Neural progenitor cell (in vitro differentiated cells): Measurements from ENCODE around the gene SLC22A5. TPM values are rescaled to one million over a fixed set of nuclear protein-coding genes. Genes with fewer than 3 reads are reported as not detected.

Source experiments
- DNase-seq: peaks from one replicate; pipeline ENCODE4 v3.0.0-alpha.2; 2016; ENCODE audit warnings: low spot score
- H2AFZ ChIP-seq: fragments of 200-600 bp; sonication (generic); replicated peaks from 2 replicates; pipeline ENCODE4 v1.6.1; 2016; ENCODE audit warnings: antibody characterized with exemption
- H3F3A ChIP-seq: fragments of 200-600 bp; sonication (generic); 2 replicates; pipeline ENCODE4 v1.6.1; 2016; ENCODE audit warnings: antibody characterized with exemption, low read depth
- H3K27ac ChIP-seq: fragments of 200-600 bp; sonication (generic); 2 replicates; pipeline ENCODE4 v1.5.1; 2016; ENCODE audit warnings: mild to moderate bottlenecking
- H3K27me3 ChIP-seq: fragments of 200-600 bp; sonication (generic); 2 replicates; pipeline ENCODE4 v1.6.1; 2016; ENCODE audit warnings: mild to moderate bottlenecking, moderate library complexity
- H3K36me3 ChIP-seq: fragments of 200-600 bp; sonication (generic); 2 replicates; pipeline ENCODE4 v1.5.1; 2016
- H3K4me1 ChIP-seq: fragments of 200-600 bp; sonication (generic); 2 replicates; pipeline ENCODE4 v1.6.1; 2016; ENCODE audit warnings: mixed run types
- H3K4me2 ChIP-seq: fragments of 200-600 bp; sonication (generic); 2 replicates; pipeline ENCODE4 v1.6.1; 2016
- H3K4me3 ChIP-seq: fragments of 200-600 bp; sonication (generic); 2 replicates; pipeline ENCODE4 v1.5.1; 2016
- H3K79me2 ChIP-seq: fragments of 200-600 bp; sonication (generic); 2 replicates; pipeline ENCODE4 v1.6.1; 2016; ENCODE audit warnings: low read depth
- H3K9ac ChIP-seq: fragments of 200-600 bp; sonication (generic); 2 replicates; pipeline ENCODE4 v1.6.1; 2016
- H3K9me3 ChIP-seq: fragments of 200-600 bp; sonication (generic); 2 replicates; pipeline ENCODE4 v1.5.1; 2016; ENCODE audit warnings: low read depth
- H4K20me1 ChIP-seq: fragments of 200-600 bp; sonication (generic); 2 replicates; pipeline ENCODE4 v1.6.1; 2016; ENCODE audit warnings: low read depth
- H3K27ac Mint-ChIP-seq: 3 replicates; pipeline ENCODE4 v1.8.0; 2021; ENCODE audit warnings: mixed read lengths
- H3K27me3 Mint-ChIP-seq: 2 replicates; pipeline ENCODE4 v1.8.0; 2022; ENCODE audit warnings: low read depth, mild to moderate bottlenecking, inconsistent platforms, moderate library complexity, mixed read lengths; ENCODE audit not compliant: insufficient read depth
- H3K36me3 Mint-ChIP-seq: 3 replicates; pipeline ENCODE4 v1.8.0; 2021; ENCODE audit warnings: mixed read lengths
- H3K4me1 Mint-ChIP-seq: 3 replicates; pipeline ENCODE4 v1.8.0; 2021; ENCODE audit warnings: mixed read lengths
- H3K4me3 Mint-ChIP-seq: 3 replicates; pipeline ENCODE4 v1.8.0; 2021; ENCODE audit warnings: mild to moderate bottlenecking, moderate library complexity, mixed read lengths
- H3K9me3 Mint-ChIP-seq: 3 replicates; pipeline ENCODE4 v1.8.0; 2020; ENCODE audit warnings: mixed read lengths
- CTCF ChIP-seq: fragments of 200-600 bp; sonication (generic); IDR thresholded peaks from 2 replicates; pipeline ENCODE4 v1.5.1; 2017; ENCODE audit warnings: antibody characterized with exemption, mild to moderate bottlenecking
- EZH2 ChIP-seq: fragments of 200-600 bp; sonication (generic); IDR thresholded peaks from 2 replicates; pipeline ENCODE4 v1.6.1; 2017; ENCODE audit warnings: antibody characterized with exemption, mild to moderate bottlenecking, moderate library complexity
- EZH2phosphoT487 ChIP-seq: fragments of 200-600 bp; sonication (generic); IDR thresholded peaks from 2 replicates; pipeline ENCODE4 v1.6.1; 2017; ENCODE audit warnings: antibody characterized with exemption
- total RNA-seq: library from RNA; depleted of rRNA; stranded (reverse); fragments of >200 nt; gene quantifications from 2 replicates; pipeline ENCODE4 v1.2.3, GENCODE V29; 2015; ENCODE audit warnings: low replicate concordance

SLC22A5 gene
- total RNA-seq, 1 donor from 2014 or later = 3.1 TPM

GRCh38 chr5:132430746-132431145 lies 61.2 kb downstream of the SLC22A5 start:
- peaks cover 11% of the 10 kb centered on the region for H3K27me3 Mint-ChIP-seq
- Histone ChIP-seq H3K9me3 (no peaks in the 10 kb centered on the region), H3K4me3 (no peak overlapping the region), H3K4me2 (no peak overlapping the region), H3F3A (no peaks in the 10 kb centered on the region), H4K20me1 (no peaks in the 10 kb centered on the region), H3K36me3 (no peaks in the 10 kb centered on the region), H2AFZ (no peak overlapping the region), H3K27me3 (no peaks in the 10 kb centered on the region), H3K4me1 (peaks cover 13% of the 10 kb centered on the region), H3K27ac (no peak overlapping the region), H3K9ac (no peak overlapping the region), H3K79me2 (no peaks in the 10 kb centered on the region)
- no peaks in the 10 kb centered on the region for H3K36me3 Mint-ChIP-seq
- TF ChIP-seq EZH2phosphoT487 = no peak
- no peak for TF ChIP-seq EZH2
- TF ChIP-seq CTCF = no peak
- DNase-seq = no peak
- no peaks in the 10 kb centered on the region for H3K9me3 Mint-ChIP-seq
- no peak overlapping the region for H3K4me3 Mint-ChIP-seq
- H3K4me1 Mint-ChIP-seq = peaks cover 24% of the 10 kb centered on the region
- H3K27ac Mint-ChIP-seq = no peak overlapping the region

- peaks cover 23% of the 10 kb centered on the region for H3K4me1 Mint-ChIP-seq
These were observed 62.1 kb downstream of the SLC22A5 start for GRCh38 chr5:132431632-132432031.

GRCh38 chr5:132433141-132433540 lies 63.6 kb downstream of the SLC22A5 start:
- H3K79me2 ChIP-seq = no peaks in the 10 kb centered on the region
- DNase-seq = no peak

More at GRCh38 chr5:132431632-132432031, 62.1 kb downstream of the SLC22A5 start:
- TF ChIP-seq EZH2 = no peak
- TF ChIP-seq CTCF = no peak
- Histone ChIP-seq H3K27me3 (no peaks in the 10 kb centered on the region), H3K27ac (no peak overlapping the region), H3K4me2 (no peak overlapping the region), H3K79me2 (no peaks in the 10 kb centered on the region), H3K9ac (no peak overlapping the region), H3F3A (no peaks in the 10 kb centered on the region), H3K4me3 (no peak overlapping the region), H2AFZ (no peak overlapping the region), H3K4me1 (peaks cover 13% of the 10 kb centered on the region), H4K20me1 (no peaks in the 10 kb centered on the region), H3K9me3 (no peaks in the 10 kb centered on the region), H3K36me3 (no peaks in the 10 kb centered on the region)
- no peak overlapping the region for H3K27ac Mint-ChIP-seq
- no peaks in the 10 kb centered on the region for H3K9me3 Mint-ChIP-seq
- H3K36me3 Mint-ChIP-seq = no peaks in the 10 kb centered on the region
- H3K27me3 Mint-ChIP-seq = peaks cover 10% of the 10 kb centered on the region
- H3K4me3 Mint-ChIP-seq = no peak overlapping the region
- DNase-seq = no peak

More at GRCh38 chr5:132433141-132433540, 63.6 kb downstream of the SLC22A5 start:
- Mint-ChIP-seq H3K4me3 (no peak overlapping the region), H3K9me3 (no peaks in the 10 kb centered on the region), H3K36me3 (no peaks in the 10 kb centered on the region), H3K27ac (no peak overlapping the region), H3K27me3 (peaks cover 10% of the 10 kb centered on the region), H3K4me1 (peaks cover 23% of the 10 kb centered on the region)
- Histone ChIP-seq H2AFZ (no peak overlapping the region), H3K4me3 (no peak overlapping the region), H3K27ac (no peak overlapping the region), H3F3A (no peaks in the 10 kb centered on the region), H3K4me2 (no peak overlapping the region), H3K9me3 (no peaks in the 10 kb centered on the region), H4K20me1 (no peaks in the 10 kb centered on the region), H3K36me3 (no peaks in the 10 kb centered on the region), H3K27me3 (no peaks in the 10 kb centered on the region), H3K4me1 (peaks cover 19% of the 10 kb centered on the region), H3K9ac (no peak overlapping the region)
- TF ChIP-seq EZH2 = no peak
- TF ChIP-seq CTCF = no peak
- TF ChIP-seq EZH2phosphoT487 = no peak
